ENCODE results near the gene RPS6KA2.
A peak's percentile ranks its signal among the peaks of the same experiment; 100 is the strongest.
"Not testable (repeated sequence)": the region's sequence is repeated elsewhere in the genome, so short reads cannot be mapped to it uniquely, and the experiment has no call there.

Gene RPS6KA2

DNA sequence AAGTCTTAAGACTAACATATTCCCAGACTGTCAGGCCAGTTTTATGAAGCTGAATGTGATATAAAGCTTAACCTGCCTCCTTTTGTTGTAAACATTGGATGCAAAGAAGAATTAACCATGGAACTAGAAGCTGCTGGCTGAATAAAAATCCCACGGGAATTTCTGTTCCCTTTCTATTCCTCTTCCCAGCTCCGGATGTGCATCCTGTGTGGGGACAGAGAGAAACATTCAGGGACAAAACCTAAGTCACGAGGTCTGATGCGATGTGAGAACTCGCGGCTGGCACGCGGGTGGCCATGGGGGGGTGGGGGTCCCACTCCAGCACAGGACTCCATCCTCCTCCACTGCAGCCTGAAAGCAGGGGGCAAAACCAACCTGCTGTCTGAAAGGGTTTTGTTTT, 72.7 kb downstream of the RPS6KA2 start:
- no peak for DNase-seq (ENCODE audit: low read depth in 2 of 2)

DNA sequence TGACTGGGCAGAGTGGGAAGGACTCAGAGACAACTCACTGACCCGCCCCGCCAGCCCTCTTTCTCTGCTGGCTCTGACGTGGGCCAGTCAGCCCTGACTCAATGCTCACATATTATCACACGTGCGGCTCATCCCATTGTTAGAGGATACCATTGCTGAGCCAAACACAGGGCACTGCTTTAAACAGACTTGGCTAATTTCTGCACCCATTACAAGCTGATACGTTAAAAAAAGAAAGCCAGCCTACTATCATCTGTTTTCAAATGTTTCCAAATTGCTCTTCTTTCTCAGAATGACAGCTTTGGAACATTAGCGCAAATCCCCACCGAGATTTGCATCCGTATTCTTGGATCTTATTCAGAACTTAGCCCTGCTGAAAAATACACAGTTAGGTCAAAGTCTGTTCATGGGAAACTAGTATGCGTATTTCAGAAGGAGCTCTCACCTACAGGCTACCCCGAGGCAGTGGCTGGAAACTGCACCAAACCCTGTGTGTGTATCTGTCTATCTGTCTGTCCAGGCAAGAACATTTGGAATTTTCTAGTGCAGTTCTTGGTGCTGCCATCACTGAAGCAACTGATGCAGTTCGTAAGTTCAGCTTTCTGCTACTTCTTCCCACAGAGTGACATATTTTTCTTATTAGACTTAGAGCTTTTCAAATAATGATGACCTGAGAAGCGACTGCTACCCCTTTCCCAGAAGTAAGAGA, 73.3 kb downstream of the RPS6KA2 start:
- no peak for DNase-seq (ENCODE audit: low read depth in 2 of 2)

DNA sequence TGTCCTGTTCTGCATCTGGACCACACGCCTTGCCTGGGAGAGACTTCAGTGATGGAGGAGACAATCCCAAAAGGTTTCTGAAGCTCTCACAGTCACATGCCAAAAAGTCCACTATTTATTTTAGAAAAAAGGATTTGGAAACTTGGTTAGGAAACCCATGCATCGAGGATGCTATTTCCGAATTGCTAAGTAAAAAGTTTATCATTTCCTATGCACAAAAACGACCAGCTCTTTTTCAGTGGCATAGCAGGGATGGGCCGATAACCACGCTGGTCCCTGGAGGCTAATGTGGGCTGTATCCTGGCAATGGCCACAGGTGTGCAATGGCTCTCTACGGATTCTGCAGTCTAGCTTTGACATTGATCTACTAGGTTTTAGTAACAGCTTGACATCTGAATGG, 74.5 kb downstream of the RPS6KA2 start:
- no peak for DNase-seq (ENCODE audit: low read depth in 2 of 2)

DNA sequence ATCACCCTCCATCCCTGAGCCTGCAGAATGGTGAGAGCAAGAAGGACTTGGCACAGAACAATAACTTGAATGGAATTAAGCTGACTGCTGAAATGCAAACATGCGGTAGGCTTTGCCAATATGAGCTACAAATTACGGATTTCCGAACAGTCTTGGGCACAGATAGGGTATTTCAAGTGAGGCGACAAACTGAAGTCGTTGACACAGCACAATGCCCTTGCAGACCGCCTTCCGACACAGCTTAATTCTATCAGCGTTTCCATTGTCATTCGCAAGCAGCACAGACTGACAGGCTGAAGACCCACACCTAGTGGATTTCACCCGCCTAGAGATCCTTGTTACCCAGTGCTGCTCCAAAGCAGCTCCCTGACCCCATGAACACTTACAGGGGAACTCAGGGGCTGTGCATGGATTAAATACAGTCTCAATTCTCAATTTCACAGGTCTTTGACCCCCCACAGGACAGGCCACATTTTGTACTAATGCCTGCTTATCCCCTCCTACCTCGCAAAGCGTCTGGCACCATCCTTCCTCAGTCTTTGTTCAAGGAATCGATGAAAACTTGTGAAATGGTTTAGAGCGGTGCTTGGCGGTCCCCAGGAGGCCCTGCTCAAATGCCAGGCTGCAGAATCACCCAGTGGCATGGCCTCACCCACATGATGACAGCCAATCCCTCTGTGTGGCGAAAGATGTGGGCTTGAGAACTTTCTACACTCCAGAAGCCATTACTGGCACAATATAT, 75.1 kb downstream of the RPS6KA2 start:
- DNase-seq (ENCODE audit: low read depth in 2 of 2) = no peak

DNA sequence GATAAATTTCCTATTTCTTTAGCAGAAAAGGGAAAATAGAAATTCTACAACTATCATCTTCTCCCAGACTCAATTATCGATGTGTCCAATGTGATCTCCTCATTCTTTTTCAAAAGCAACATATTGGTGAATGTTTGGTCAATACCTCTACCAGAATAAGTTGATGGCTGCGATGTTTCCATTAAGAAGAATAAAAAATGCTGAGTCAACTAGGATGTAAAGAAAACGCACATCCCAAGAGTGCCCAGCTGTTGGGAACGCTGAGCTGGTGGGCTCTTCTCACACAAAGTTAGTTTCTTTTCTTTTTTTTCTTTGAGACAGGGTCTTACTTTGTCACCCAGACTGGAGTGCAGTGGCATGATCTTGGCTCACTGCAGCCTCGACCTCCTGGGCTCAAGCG, 80.4 kb downstream of the RPS6KA2 start:
- no peak for DNase-seq (ENCODE audit: low read depth in 2 of 2)

DNA sequence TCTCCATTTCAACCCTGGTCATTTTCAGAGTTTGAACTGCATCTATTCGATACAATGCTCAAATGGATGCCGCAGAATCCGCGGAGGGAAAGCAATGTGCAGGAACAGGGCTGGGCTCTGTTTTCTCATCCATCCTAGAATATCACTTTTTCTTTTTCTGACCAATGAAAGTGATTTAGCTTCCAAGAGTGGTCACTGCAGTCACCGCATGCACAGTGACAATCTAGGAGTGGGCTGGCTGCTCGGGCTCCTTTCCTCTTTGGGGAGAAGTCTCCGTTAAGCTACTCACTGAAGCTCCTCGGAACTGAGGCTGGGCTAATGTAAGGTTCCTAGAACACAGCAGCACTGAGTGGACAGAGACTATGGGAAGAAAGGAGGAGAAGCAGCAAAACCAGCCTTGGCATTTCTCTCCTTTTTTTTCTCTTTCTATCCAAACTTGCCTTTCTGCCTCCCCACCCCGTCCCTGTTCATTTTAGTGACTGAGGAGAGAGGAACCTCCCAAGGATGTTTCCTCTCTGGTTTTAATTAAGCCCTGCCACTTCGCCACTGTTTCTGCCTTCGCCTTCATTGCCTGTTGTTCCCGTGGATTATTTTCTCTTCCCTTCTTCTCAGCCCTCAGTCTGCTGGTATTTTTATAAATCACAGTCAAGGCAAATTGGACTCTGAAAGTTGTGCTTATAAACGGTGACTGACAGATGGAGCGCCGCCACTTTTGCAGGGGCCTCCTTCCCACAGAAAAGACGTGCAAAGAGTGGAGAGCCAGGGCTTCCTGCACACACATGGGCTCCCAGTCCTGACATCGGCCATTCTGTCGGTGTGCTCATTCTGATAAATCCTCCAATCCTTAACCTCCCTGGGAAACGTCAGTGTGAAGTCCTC, 81.7 kb downstream of the RPS6KA2 start:
- no peak for DNase-seq (ENCODE audit: low read depth in 2 of 2)

DNA sequence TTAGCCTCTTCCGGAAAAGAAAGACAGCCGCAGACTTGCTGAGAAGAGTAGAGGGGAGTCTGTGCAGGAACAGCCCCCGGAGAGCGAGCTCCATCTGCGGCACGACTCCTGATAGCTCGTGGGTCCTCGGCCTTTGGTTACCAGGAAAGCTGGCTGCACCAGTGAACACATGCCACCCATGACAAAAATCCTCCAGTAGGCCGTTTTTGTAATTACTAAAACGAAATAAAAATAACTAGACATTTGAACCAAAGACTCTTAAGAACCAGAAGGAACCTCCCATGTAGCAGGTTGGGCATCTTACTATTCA, 82.8 kb downstream of the RPS6KA2 start:
- DNase-seq (ENCODE audit: low read depth in 2 of 2) = no peak

DNA sequence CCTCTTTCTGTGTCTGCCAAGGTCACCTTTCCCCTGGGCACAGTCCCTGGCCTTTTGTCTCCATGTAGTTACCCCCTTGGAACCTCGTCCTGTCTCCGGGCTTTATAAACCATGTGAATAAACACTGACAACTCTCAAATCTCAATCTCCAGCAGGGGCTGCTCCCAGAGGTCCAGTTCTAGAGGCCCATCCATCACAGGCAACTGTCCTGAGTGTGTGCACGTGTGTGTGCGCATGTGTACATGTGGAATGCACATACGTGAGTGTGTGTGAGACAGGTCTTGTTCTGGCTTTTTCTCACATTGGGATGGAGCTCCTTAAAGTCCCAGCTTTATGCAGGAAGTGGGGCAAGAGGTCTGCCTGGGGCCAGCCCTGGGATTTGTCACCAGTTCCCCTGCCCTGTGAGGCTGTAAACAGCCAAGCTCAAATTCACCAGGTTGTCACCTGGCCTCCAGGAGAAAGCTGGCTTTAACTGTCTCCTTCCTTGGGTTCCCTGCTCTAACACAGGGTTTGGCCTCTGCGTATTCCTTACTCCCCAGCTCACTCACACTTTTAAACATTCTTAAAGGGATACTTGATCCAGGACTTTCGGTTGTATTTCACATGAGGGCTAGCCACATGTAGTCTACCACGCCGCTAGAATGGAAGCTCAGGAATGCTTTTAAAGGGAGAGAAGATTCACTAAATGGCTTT, 83.3 kb downstream of the RPS6KA2 start:
- DNase-seq (ENCODE audit: low read depth in 2 of 2) = no peak

DNA sequence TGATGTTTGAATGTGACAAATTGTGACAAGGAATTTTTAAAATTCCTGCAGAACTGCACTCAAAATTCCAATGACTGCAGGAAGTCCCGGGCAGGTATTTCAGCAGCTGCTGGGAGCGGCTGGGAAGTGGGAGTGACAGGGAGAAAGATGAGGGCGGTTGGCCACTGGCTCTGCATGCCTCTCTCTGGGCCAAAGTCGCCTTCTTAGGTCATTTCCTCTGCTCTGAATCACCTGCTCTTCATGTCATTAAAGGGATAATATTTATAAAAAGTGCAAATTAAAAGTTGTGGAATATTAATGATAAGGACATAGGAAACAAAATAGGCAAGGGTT, 84.5 kb downstream of the RPS6KA2 start:
- no peak for DNase-seq (ENCODE audit: low read depth in 2 of 2)

DNA sequence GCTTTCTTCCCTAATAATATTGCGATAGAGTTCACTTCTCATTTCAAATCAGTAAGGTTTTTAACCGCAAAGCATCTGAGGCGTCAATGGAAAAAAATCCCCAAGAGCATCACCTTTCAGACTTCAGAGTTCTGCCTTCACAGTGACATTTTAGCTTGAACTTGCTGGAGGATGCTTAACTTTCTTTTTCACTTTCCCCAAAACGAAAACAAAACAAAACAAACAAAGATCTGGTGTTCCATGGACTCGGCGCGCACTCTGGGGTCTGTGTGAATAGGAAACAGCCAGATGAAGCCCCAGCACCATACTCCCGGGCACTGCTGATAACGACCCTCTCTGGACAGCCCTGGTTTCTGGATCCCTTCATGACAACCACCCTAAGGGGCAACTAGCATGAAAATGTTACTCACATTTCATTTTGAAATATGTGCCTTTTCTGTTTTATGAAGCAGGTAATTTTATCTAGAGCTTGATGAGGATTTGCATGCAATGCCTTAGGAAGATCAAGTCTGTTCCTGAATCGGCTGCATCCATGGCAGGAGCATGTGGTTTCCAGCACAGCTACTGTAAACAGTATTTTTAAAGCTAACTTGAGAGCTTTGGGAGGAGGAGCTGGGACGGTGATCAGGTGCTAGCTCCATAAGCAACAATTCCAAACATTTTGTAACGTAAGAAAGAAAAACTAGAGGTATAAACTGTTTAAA, 85.0 kb downstream of the RPS6KA2 start:
- DNase-seq (ENCODE audit: low read depth in 2 of 2) = no peak

DNA sequence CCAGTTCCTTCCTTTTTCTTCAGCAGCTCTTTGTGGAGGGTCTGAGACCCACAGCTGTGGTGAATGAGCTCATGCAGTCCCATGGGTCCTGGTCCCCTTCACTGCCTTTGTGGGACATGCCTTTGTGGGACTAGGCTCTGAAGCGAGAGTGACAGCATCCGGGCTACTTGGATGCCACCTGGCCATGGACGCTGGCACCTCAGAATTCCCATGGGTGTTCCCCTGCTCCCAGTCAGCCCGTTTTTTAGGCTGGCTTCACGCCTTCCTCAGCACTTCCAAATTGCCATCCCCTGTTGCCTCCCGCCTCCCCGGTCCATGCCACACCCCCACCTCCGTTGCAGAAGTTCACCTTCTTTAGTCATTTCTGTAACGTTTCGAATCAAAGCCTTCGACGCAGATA, 85.7 kb downstream of the RPS6KA2 start:
- DNase-seq (ENCODE audit: low read depth in 2 of 2) = no peak

DNA sequence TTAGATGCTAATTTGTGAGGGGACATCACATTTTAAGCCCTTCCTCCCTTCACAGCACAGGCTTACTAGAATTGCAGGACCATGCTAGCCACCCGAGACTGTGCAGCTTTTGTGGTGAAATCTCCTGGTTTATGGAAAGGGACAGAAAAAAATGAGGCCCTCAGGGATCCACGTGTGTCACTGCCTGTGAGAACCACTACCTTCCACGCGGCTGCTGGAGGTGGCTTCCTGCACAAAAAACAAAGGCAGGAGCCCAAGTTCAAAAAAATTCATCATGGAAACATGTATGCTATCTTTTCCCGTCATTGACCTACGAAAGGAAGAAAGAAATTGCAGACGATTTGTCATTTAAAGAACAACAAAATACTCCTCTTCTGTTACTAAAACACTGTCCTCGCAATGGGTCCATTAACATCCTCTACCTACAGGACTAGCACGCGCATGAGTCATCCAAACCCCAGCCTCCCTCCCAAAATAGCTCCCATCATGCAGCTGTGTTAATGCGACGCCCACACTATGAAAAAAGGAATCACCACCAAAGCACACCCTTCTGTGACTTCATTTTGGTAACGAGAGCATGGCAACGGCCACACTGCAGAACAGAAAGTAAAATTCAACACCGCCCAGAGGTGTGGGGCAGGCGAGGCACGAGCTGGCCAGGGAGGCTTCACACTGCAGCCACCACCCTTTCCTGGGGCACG, 86.3 kb downstream of the RPS6KA2 start:
- peak; percentile 22 to 24 for DNase-seq (ENCODE audit: low read depth in 2 of 2)

DNA sequence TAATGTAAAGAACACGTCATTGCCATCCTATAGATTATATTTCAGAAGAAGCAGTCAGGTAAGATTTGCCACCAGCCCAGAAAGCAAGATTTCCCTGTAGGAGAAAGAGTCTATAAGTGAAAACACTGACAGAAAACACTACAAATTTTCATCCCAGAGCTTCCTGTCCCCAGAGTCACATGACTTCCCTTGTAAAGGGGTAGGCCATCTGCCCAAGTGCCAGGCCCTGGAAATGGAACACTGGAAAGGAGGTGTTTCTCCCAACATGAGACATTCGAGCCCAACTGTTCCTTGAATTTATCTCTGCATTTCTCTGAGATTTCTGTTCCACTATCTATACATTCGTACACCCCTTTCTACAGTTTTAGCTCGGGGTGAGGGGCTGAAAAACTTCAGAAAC, 87.5 kb downstream of the RPS6KA2 start:
- DNase-seq (ENCODE audit: low read depth in 2 of 2) = no peak

DNA sequence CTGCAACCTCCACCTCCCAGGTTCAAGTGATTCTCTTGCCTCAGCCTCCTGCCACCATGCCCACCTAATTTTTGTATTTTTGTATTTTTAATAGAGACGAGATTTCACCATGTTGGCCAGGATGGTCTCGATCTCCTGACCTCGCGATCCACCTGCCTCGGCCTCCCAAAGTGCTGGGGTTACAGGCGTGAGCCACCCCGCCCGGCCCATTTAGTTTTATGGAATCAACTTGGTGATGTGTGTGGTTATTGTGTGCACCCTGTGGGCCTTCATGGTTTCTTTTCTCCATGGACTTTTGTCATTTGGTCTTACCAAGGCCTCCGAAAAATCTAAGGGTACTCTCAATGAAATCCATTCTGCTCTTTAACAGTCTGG, 88.1 kb downstream of the RPS6KA2 start:
- DNase-seq (ENCODE audit: low read depth in 2 of 2) = not testable (repeated sequence)

DNA sequence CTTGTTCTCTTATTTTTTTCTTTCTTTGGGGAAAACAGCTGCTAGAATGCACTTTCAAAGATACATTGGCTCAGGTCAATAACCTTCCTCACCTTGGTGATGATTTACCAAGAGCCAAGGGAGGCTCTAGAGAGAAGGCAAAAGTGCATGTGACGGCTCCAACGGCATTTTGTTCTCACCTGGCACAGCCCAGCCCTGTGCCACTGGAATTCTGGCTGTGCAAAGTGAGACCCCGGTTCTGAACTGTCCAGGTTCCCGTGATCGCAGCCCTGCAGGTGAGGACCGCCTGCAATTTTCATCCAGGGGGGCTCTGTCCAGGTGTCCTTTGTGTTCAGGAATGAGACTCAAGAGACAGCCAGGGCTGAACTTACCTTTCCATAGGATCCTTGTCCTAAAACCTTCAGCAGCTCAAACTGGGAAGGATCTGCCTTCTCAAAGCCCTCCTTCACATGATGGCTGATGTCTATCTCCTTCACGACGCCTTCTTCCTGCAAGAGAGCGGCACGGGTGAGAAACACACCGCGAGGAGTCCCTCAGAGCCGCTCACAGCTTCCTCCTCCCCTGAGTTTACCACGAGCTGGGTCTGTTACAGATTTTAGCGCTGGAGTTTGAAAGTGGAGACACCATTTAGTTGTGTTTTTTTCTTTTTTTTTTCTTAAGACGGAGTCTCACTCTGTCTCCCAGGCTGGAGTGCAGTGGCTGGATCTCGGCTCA, 88.6 kb downstream of the RPS6KA2 start:
- DNase-seq (ENCODE audit: low read depth in 2 of 2) = no peak

DNA sequence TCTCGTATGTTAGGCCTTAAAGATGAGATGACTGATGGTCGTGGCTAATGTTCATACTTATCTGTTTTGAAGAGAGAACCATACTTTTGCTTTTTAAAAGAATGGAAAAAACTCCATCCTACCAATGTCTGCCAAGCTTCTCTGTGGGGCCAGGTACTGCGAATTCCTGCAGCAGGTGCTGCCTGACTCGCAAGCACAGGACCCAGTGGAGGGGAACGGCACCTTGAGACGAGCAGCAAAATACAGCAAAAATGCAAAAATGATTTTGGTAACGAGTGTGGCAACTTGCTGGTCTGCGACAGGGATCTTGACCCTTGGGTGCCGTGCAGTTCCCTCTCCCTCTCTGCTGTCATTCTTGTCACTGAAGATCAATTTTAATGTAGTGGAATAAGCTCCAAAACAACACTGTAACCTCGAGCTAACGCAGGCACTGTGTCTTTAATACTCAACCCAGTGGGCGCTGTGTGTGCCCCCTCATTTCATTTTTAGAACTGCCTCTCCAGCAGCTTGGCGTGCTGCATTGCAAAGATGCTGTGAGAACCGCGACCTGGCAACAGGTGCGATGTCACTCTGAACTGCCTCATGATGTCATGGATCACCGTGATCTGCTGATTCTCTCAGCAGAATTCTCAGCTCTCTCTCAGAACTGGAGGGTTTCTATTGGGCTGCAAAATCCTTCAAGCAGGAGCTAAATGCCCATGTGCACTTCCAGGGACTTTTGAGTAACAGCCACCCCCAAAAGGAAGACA, 92.2 kb downstream of the RPS6KA2 start:
- DNase-seq (ENCODE audit: low read depth in 2 of 2) = no peak

DNA sequence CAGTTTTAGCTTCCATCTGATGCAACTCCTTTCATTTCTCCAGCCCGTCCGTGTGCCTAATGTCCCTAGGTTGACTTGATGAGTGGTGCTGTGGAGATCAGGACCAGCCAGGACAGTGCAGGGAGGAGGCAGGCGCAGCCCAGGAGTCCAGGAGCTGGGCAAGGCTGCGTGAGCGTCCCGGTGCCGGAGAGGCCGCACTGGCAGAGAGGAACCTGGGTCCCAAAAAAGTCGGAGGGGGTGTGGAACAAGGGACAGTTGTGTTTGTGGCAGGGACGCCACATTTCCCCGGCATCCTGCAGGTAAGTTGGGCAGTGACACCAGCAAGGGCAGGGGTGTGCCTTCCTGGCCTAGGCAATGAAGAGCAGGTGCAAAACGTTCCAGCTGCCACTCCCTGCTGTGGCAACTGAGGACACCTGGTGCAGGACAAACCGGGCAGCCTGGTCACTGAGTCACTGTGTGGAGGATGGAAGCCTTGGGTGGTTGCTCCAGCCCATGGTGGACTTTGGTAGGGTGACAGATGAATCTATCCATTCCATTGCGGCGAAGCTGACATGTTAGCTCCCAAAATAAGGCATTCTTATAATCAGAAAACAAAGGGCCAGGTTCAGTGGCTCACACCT, 93.7 kb downstream of the RPS6KA2 start:
- DNase-seq (ENCODE audit: low read depth in 2 of 2) = no peak

DNA sequence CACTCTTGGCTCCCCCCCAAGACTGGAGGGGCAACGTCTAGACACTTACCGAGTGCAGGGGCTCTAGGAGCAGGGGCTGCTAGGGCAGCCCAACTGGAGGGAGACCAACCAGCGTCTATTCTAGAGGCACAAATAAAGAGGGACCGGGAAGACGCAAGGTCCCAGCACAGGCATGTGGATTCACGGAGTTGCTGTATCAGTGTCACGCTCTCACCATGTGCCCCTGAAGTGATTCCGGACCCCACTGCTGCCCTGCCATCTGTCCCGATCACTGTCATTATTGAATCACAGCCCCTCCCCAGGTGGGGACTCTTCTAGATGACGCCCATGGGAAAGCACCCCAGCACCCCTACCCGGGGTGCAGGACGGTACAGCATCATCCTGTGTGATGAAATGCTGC, 94.7 kb downstream of the RPS6KA2 start:
- no peak for DNase-seq (ENCODE audit: low read depth in 2 of 2)
